ENCODE measurements around the gene LRRC10.
A peak's percentile ranks its signal among the peaks of the same experiment; 100 is the strongest.

LRRC10 gene
- 0 reads per million in 2 donors for total RNA-seq

GRCh38 chr12:69610729-69611128 is at the start of gene LRRC10:
Gene LRRC10, minus strand, starts transcription at chr12:69610907. Its CDS starts 69 bp downstream, at chr12:69610838.
- no peak for DNase-seq

- DNase-seq, result no peak
These were observed 49.6 kb upstream of the LRRC10 start for GRCh38 chr12:69660164-69660863.

GRCh38 chr12:69658203-69658602 is 47.5 kb upstream of the LRRC10 start:
- no peak for DNase-seq

- no peak for DNase-seq
These were observed 46.9 kb upstream of the LRRC10 start for GRCh38 chr12:69657376-69658137.

- no peak for DNase-seq
These were observed 45.1 kb upstream of the LRRC10 start for GRCh38 chr12:69655616-69656340.

- no peak for DNase-seq
These were observed 43.0 kb upstream of the LRRC10 start for GRCh38 chr12:69653703-69654102.

- no peak for DNase-seq
These were observed 41.2 kb upstream of the LRRC10 start for GRCh38 chr12:69651922-69652321.

GRCh38 chr12:69649529-69649928 is 38.8 kb upstream of the LRRC10 start:
- no peak for DNase-seq

- no peak for DNase-seq
These were observed 37.8 kb upstream of the LRRC10 start for GRCh38 chr12:69648476-69648875.

GRCh38 chr12:69647178-69647577 is 36.5 kb upstream of the LRRC10 start:
- no peak for DNase-seq

- DNase-seq, result no peak
These were observed 34.3 kb upstream of the LRRC10 start for GRCh38 chr12:69645031-69645430.

- no peak for DNase-seq
These were observed 33.8 kb upstream of the LRRC10 start for GRCh38 chr12:69644511-69644910.

- no peak for DNase-seq
These were observed 31.8 kb upstream of the LRRC10 start for GRCh38 chr12:69642531-69642930.

GRCh38 chr12:69641546-69641945 is 30.8 kb upstream of the LRRC10 start:
- DNase-seq, result no peak

- peak; percentile 44 for DNase-seq
These were observed 28.8 kb upstream of the LRRC10 start for GRCh38 chr12:69639400-69640016.

GRCh38 chr12:69633061-69633460 is 22.4 kb upstream of the LRRC10 start:
- DNase-seq, result no peak

- no peak for DNase-seq
These were observed 19.5 kb upstream of the LRRC10 start for GRCh38 chr12:69630191-69630590.

GRCh38 chr12:69627501-69627900 is 16.8 kb upstream of the LRRC10 start:
- no peak for DNase-seq

GRCh38 chr12:69623970-69624369 is 13.3 kb upstream of the LRRC10 start:
- DNase-seq, result no peak

- no peak for DNase-seq
These were observed 10.8 kb upstream of the LRRC10 start for GRCh38 chr12:69621551-69621950.

GRCh38 chr12:69620921-69621320 is 10.2 kb upstream of the LRRC10 start:
- no peak for DNase-seq

- no peak for DNase-seq
These were observed 9.4 kb upstream of the LRRC10 start for GRCh38 chr12:69620077-69620476.

- no peak for DNase-seq
These were observed 8.3 kb upstream of the LRRC10 start for GRCh38 chr12:69619050-69619449.
